ENCODE measurements around the gene SPPL3. TPM values are rescaled to one million over a fixed set of nuclear protein-coding genes. Genes with fewer than 3 reads are reported as not detected.
"Not testable (repeated sequence)": the region's sequence is repeated elsewhere in the genome, so short reads cannot be mapped to it uniquely, and the experiment has no call there.

The SPPL3 gene
- total RNA-seq, 1 donor from 2014 or later = 28.3 TPM

- no peak for DNase-seq
- intact Hi-C loops (cut with DNase I) = no loop called here
Observed at GRCh38 chr12:120925740-120926563, 21.8 kb upstream of the SPPL3 start.

GRCh38 chr12:120922279-120922678 lies 18.1 kb upstream of the SPPL3 start:
- DNase-seq (no peak), ATAC-seq (ENCODE audit: poor library complexity) (no peak)
- intact Hi-C loops (cut with DNase I) = no loop called here

More at GRCh38 chr12:120925740-120926563, 21.8 kb upstream of the SPPL3 start:
- no peak for ATAC-seq (ENCODE audit: poor library complexity)

- no peak for DNase-seq
- no peak for ATAC-seq (ENCODE audit: poor library complexity)
- intact Hi-C loops (cut with DNase I) = no loop called here
Observed at GRCh38 chr12:120921637-120922036, 17.5 kb upstream of the SPPL3 start.

- intact Hi-C loops (cut with DNase I) = no loop called here
- ATAC-seq (ENCODE audit: poor library complexity) (no peak), DNase-seq (no peak)
Observed at GRCh38 chr12:120920178-120920577, 16.0 kb upstream of the SPPL3 start.

GRCh38 chr12:120917748-120918147 lies 13.6 kb upstream of the SPPL3 start:
- no peak for DNase-seq
- ATAC-seq (ENCODE audit: poor library complexity) = no peak
- intact Hi-C loops (cut with DNase I) = no loop called here

GRCh38 chr12:120916561-120916960 lies 12.4 kb upstream of the SPPL3 start:
- DNase-seq (no peak), ATAC-seq (ENCODE audit: poor library complexity) (no peak)
- intact Hi-C loops (cut with DNase I) = no loop called here

GRCh38 chr12:120914794-120915193 lies 10.6 kb upstream of the SPPL3 start:
- DNase-seq = no peak
- ATAC-seq (ENCODE audit: poor library complexity) = no peak
- intact Hi-C loops (cut with DNase I) = no loop called here

GRCh38 chr12:120909633-120910298 lies 5.6 kb upstream of the SPPL3 start:
- intact Hi-C loops (cut with DNase I) = loop anchor here (10.0 kb wide), 1 partner anchor 145 kb away; no protein-coding TSS in a partner anchor
- DNase-seq (no peak), ATAC-seq (ENCODE audit: poor library complexity) (peak; percentile 73)

GRCh38 chr12:120905856-120906384 lies 1.8 kb upstream of the SPPL3 start:
- no peak for ATAC-seq (ENCODE audit: poor library complexity)
- no peak for DNase-seq
- intact Hi-C loops (cut with DNase I) = loop anchor here (10.0 kb wide), 1 partner anchor 141 kb away; no protein-coding TSS in a partner anchor

GRCh38 chr12:120903412-120904196 lies 554 bp downstream of the SPPL3 start:
- intact Hi-C loops (cut with DNase I) = loop anchor here (10.0 kb wide), 1 partner anchor 139 kb away; no protein-coding TSS in a partner anchor
- ATAC-seq (ENCODE audit: poor library complexity) (peak; percentile 35), DNase-seq (peak; percentile 71)

- ATAC-seq (ENCODE audit: poor library complexity) (peak; percentile 14), DNase-seq (no peak)
- intact Hi-C loops (cut with DNase I) = loop anchor here (10.0 kb wide), 1 partner anchor 138 kb away; no protein-coding TSS in a partner anchor
Observed at GRCh38 chr12:120902846-120903411, 1.2 kb downstream of the SPPL3 start.

GRCh38 chr12:120901818-120902217 lies 2.3 kb downstream of the SPPL3 start:
- intact Hi-C loops (cut with DNase I) = loop anchor here (10.0 kb wide), 1 partner anchor 137 kb away; no protein-coding TSS in a partner anchor
- DNase-seq (no peak), ATAC-seq (ENCODE audit: poor library complexity) (no peak)

GRCh38 chr12:120901101-120901500 lies 3.1 kb downstream of the SPPL3 start:
- intact Hi-C loops (cut with DNase I) = loop anchor here (10.0 kb wide), 1 partner anchor 136 kb away; no protein-coding TSS in a partner anchor
- DNase-seq; ATAC-seq (ENCODE audit: poor library complexity): not testable (repeated sequence)

GRCh38 chr12:120895532-120895931 lies 8.6 kb downstream of the SPPL3 start:
- DNase-seq (no peak), ATAC-seq (ENCODE audit: poor library complexity) (no peak)
- intact Hi-C loops (cut with DNase I) = no loop called here

GRCh38 chr12:120892265-120892664 lies 11.9 kb downstream of the SPPL3 start:
- intact Hi-C loops (cut with DNase I) = no loop called here
- peak; percentile 73 for ATAC-seq (ENCODE audit: poor library complexity)
- no peak for DNase-seq

GRCh38 chr12:120890963-120891362 lies 13.2 kb downstream of the SPPL3 start:
- DNase-seq = no peak
- intact Hi-C loops (cut with DNase I) = no loop called here
- no peak for ATAC-seq (ENCODE audit: poor library complexity)

- ATAC-seq (ENCODE audit: poor library complexity) (no peak), DNase-seq (no peak)
- intact Hi-C loops (cut with DNase I) = no loop called here
Observed at GRCh38 chr12:120887253-120888043, 16.7 kb downstream of the SPPL3 start.

Measured in Right ventricle myocardium superior (tissue), 1 donor.